Stimulated activated CD8-positive, alpha-beta memory T cell treated with anti-CD3 and anti-CD28 coated beads, Interleukin-7, amount 100 ng/mL, for 4 hours (primary cell): ENCODE measurements around the gene ABCA4.
"Not testable (repeated sequence)": the region's sequence is repeated elsewhere in the genome, so short reads cannot be mapped to it uniquely, and the experiment has no call there.

Experiments
- DNase-seq, 2 donors: peaks; one replicate each; pipeline ENCODE4 v3.0.0-alpha.2; 2020; ENCODE audit warnings: low read depth in 2 of 2

Gene ABCA4

DNA sequence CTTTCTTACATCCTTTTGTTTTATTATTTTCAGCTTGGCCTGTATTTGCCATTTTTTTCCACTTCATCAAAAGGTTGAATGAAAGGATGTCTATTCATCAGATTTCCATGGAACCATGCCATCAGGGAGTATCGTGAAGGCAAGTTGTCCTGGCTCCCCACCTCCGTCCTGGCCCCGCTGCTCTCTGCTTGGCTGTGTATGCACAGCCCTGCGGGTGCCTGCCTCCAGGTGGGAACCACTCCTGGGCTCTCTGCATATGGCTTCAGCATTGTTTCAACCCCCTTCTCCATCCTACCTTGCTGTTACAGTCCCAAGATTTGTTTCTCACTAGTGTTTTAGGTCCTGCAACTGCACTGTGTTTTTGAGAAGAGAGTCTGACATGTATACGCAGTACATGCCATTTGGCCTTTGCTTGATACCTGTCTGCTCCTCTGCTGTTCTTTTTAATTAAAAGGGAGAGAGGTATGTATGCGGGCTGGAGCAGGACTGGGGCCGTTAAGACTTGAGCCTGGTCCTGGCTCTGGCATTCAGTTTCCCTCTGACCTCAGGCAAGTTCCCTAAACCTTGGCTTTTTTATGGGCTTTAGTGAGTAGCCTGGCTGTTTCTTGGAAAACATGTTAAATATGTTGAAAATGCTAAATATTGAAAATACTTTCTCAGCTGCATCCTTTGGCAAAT lies 141.8 kb downstream of the ABCA4 start:
- no peak for DNase-seq

- no peak for DNase-seq
Observed at GRCh38 chr1:93977598-93977945, 143.4 kb downstream of the ABCA4 start.

DNA sequence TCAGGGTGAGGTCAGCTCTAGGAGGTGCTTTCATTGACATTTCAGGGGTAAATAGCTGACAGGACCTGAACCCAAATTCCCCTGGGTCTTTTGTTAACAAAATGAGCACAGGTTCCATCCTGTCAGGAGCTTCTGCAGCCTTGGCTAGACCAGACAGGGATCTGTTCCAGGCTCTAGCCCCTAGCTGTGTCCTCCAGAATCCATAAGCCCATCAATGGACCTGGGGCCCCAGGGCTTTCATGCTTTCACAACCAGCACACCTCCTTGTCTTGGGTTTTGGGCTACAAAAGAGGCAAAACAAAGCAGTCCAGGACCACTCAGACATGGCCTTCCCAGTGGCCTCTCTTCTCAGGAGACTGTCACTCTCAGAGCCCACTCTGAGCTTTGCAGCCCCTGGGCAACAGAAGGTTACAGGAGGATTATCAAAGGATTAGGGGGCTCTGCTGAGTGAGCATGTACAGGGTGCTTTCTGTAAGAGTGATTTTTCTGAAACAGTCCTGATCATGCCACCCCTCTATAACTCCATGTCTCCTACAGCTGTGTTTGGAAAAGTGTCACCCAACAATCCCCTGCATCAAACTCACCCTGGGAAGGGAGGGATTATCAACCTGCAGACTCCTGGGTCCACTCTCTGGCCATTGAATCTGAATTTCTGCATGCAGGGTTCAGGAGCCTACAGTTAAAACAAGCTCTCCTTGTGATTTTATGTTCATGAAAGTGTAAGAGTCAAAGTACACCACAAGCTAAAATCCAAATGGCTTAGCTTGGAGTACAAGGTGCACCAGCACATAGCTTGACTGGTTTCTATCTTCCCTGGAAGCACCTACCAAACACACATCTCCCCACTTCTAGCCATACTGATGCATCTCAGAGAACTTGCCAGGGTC lies 144.0 kb downstream of the ABCA4 start:
- DNase-seq, result no peak

DNA sequence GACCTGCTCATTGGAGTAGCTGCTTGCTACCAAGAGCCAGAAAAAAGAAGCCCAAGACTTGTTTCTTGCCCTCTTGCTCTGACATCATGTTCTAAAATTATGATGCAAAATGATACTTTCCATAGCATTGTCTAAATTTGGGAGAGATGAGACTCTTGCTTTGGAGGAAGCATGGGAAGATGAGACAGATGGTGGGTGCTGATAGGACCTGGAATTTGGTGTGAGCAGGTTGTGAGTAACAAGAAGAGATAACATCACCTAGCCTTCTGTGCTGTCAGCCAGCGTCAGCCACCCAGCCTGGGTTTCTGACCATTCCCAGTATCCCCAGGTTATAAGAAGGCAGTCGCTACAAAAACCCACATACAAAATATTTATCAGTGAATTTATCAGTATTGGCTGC lies 144.7 kb downstream of the ABCA4 start:
- no peak for DNase-seq

GRCh38 chr1:93972341-93972740 lies 148.6 kb downstream of the ABCA4 start:
- no peak for DNase-seq

DNA sequence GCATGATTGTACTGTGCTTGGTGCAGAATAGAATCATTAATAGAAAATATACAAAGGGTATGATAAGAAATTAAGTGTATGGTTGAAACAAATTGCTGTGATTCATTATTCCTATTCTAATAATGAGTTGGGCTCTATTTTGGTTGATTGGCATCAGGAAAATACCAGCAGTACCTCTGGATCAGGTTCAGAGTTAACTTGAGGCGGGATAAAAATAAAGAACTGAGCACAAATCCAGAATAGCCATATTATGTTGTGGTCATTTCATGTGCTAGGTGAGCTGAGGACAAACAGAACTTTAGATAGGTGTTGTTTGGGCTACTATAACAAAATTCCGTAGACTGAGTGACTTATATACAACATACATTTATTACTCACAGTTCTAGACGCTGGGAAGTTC lies 151.1 kb downstream of the ABCA4 start:
- DNase-seq, result no peak

- DNase-seq, result no peak
Observed at GRCh38 chr1:93969371-93969770, 151.6 kb downstream of the ABCA4 start.

DNA sequence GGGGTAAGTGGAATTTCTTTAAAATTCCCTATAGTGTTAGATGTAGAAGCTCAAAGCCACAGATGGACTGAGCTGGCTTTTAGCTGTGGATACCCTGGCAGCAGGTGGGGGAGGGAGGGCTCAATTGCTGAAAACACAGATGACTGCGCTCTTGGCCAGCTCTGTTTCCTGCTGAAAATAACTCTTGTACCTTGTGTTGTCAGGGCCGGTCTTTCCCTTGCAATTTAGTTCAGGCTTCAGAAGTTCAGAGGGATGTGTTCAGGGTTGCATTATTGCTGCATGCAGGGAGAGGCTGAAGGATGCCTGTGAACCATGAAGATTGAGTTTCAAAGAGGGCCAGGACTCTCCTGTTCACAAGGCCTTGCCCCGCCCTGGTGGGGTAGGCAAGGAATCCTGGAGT lies 153.6 kb downstream of the ABCA4 start:
- DNase-seq, result no peak

DNA sequence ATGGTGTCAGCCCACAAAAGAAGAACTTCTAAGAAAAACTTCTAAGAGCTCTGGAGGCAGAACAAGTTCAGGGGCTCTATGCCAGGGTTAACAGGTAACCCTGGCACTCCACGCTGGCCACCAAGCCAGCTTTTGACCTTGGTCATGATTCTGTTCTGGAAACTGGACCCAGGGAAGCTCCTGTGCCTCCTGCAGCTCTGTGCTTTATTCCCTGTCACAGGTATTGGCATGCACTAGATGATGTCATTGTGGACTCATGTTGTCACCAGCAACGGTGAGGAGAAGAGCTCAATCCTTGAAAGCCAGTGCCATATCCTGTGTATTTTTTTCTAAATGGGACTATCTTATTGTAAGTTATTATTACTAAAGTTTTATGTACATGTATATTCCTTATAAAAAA lies 155.1 kb downstream of the ABCA4 start:
- no peak for DNase-seq

GRCh38 chr1:93965256-93965655 lies 155.7 kb downstream of the ABCA4 start:
- DNase-seq, result no peak

DNA sequence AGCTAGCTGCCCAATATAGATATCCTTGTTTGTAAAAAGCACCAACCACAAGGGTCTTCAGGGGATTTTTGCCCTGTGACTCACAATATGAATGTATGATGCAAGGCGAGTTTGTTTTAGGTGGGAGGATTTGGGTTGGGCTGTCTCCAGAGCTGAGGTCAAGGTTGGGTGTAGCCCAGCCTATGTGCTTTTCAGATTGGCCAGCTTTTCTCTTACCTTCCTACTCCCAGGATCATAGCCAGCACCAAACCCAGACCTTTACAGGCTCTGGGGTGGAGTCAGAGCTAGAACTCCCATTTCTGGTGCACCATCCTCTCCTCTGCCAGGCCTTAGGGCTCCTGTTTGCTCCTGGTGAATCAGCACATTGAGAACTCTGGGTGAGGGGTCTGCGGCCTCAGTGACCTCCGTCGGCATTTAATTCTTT lies 156.2 kb downstream of the ABCA4 start:
- no peak for DNase-seq

- no peak for DNase-seq
Observed at GRCh38 chr1:93964096-93964776, 156.7 kb downstream of the ABCA4 start.

- no peak for DNase-seq
Observed at GRCh38 chr1:93963585-93963984, 157.4 kb downstream of the ABCA4 start.

- DNase-seq, result no peak
Observed at GRCh38 chr1:93961906-93962305, 159.0 kb downstream of the ABCA4 start.

DNA sequence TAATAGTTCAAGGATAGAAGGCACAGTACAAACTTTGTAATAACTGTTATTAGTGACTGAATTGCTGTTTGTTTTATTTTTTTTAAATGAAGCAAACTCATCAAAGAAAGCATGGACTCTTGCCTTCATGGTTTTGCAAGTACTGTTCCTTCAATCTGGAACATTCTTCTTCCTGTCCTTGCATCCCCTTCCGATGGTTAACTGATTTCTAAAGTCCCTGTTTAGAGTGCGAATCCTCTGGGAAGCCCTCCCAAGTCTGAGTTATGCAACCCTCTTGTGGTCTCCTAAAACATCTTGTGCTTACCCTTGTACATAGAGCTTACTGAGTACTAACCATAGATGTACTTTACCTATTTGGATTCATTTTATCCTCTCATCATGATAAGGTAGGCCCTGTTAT lies 159.5 kb downstream of the ABCA4 start:
- no peak for DNase-seq

DNA sequence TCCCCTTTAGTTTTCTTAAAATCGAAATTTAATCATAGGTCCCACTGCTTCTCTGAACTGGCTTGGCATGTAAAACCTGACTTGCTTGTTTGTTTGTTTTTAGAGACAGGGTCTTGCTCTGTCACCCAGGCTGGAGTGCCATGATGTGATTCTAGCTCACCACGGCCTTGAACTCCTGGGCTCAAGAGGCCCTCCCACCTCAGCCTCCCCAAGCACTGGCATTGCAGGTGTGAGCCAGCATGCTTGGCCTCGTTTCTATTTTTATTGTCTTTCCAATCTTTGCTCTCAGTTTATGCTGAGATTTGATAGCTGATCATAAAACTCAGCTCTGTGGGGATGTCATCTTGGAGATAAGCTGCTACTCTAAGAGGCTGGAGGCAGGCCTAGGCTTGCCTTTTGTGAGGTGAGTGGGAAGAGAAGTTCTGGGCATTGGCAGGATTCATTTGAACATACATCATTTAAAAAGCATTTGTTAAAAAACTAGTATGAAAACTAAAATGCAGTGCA lies 160.3 kb downstream of the ABCA4 start:
- DNase-seq, result no peak

GRCh38 chr1:93959413-93959812 lies 161.5 kb downstream of the ABCA4 start:
- no peak for DNase-seq

DNA sequence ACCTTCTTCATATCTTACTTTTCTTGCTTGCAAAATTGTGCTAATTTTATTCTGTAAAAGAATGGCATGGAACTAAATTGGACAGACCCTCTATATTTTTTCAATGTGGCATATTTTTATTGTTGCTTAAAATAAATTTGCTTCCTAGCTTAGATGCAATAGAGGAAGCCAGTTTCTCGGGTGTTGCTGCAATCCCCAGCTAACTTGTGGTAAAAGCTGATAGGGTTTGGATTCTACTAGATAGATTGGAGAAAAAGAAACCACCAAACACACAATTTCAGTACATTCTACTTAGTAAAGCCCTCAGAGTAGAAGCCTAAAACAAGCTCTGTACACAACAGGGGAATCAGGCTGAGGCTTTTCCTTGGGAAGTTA lies 162.2 kb downstream of the ABCA4 start:
- no peak for DNase-seq

GRCh38 chr1:93958032-93958725 lies 162.8 kb downstream of the ABCA4 start:
- no peak for DNase-seq

- DNase-seq, result no peak
Observed at GRCh38 chr1:93955765-93956164, 165.2 kb downstream of the ABCA4 start.

GRCh38 chr1:93947002-93947686 lies 173.8 kb downstream of the ABCA4 start:
- not testable (repeated sequence) for DNase-seq
